ENCODE data around the gene OSBPL6.

- TF ChIP-seq, protein P1, sequence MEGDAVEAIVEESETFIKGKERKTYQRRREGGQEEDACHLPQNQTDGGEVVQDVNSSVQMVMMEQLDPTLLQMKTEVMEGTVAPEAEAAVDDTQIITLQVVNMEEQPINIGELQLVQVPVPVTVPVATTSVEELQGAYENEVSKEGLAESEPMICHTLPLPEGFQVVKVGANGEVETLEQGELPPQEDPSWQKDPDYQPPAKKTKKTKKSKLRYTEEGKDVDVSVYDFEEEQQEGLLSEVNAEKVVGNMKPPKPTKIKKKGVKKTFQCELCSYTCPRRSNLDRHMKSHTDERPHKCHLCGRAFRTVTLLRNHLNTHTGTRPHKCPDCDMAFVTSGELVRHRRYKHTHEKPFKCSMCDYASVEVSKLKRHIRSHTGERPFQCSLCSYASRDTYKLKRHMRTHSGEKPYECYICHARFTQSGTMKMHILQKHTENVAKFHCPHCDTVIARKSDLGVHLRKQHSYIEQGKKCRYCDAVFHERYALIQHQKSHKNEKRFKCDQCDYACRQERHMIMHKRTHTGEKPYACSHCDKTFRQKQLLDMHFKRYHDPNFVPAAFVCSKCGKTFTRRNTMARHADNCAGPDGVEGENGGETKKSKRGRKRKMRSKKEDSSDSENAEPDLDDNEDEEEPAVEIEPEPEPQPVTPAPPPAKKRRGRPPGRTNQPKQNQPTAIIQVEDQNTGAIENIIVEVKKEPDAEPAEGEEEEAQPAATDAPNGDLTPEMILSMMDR (IDR thresholded peaks at IDR 0.05), result no peak
- no peak for TF ChIP-seq POLR2A (IDR thresholded peaks at IDR 0.05)
These were observed 167.3 kb downstream of the OSBPL6 start for GRCh38 chr2:178361588-178361987.

Measured in sigmoid colon (tissue), 3 donors.